ENCODE measurements around the gene MND1.
"Not testable (repeated sequence)": the region's sequence is repeated elsewhere in the genome, so short reads cannot be mapped to it uniquely, and the experiment has no call there.

- TF ChIP-seq YY1 (IDR thresholded peaks at IDR 0.05; ENCODE audit: insufficient read depth, insufficient read length); SUZ12 (IDR thresholded peaks at IDR 0.05; ENCODE audit: extremely low read depth, insufficient read depth, insufficient read length); ZNF274 (IDR thresholded peaks at IDR 0.05; ENCODE audit: low read depth, low read length): not testable (repeated sequence)
Observed at GRCh38 chr4:153451145-153451544, 106.7 kb downstream of the MND1 start.

All from NT2/D1 (cell line).